ENCODE data around the gene PCK1. TPM values are rescaled to one million over a fixed set of nuclear protein-coding genes. Genes with fewer than 3 reads are reported as not detected.

Gene PCK1
- total and polyA plus RNA-seq, 2 of the 13 experiments (the other 11 are each of a cell fraction or from before 2014, with no cell fraction given) = 6.5 to 12.6 TPM

DNA sequence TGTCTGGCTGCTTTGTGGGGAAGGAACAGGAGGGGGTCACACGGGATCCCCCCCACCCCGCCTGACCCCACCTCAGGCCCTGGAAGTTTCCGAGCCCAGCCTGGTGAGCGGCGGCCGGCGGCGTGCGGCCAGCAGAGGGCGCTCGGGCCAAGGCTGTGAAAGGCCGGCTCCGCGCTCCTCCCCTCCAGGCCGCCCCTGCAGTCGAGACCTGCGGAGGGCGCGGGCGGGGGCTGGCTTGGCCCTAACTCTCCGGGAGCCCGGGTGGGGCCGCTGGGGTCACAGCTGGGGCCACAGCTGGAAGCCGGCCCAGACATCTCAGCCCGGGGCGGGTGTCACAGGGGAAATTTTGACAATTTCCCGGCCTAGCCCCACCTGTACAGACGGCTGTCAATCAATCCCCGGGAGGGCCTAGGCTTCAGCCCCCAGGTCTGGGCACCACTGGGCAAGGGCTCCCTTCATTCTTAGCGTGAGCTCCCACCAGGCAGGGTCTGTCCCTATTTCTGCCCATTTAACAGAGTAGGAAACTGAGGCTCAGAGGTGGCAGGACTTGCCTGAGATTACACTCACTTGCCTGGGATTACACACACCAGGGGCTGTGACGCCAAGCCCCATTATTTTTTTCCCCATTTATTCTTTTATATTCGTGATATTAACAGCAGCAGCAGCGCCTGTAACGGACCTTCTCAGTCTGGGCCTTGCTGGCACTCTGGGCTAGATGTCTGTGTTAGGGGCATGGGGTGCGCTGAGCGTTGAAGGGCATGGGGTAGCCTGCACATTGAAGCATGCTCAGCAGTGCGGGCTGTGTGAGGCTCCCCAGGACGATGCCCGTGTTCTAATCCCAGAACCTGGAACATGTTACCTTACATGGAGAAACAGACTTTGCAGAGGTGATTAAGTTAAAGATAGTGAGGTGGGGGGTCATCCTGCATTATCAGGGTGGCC is 36.4 kb downstream of the PCK1 start (continued):
- TF ChIP-seq ZKSCAN8 (CRISPR knock-in tag; IDR thresholded peaks at IDR 0.05; ENCODE audit: borderline replicate concordance) (no peak), XRCC5 (optimal IDR thresholded peaks at IDR 0.05; ENCODE audit: low read length) (peak; percentile 89), NR2F6 (IDR thresholded peaks at IDR 0.05) (no peak), NR2F6 (CRISPR knock-in tag; IDR thresholded peaks at IDR 0.05) (peak; percentile 35; the same call in 1 of the 2 replicates), HNRNPLL (IDR thresholded peaks at IDR 0.05; ENCODE audit: low read depth, low read length, poor library complexity, severe bottlenecking) (peak; percentile 52), ERF (CRISPR knock-in tag; IDR thresholded peaks at IDR 0.05) (0 out of 2 replicates have a peak, but pooled peaks have one; percentile 40), PHF8 (CRISPR knock-in tag; IDR thresholded peaks at IDR 0.05) (no peak), ZNF503 (CRISPR knock-in tag; IDR thresholded peaks at IDR 0.05) (peak; percentile 70; the same call in 1 of the 2 replicates), ZNF331 (CRISPR knock-in tag; IDR thresholded peaks at IDR 0.05) (peak; percentile 75; the same call in 1 of the 2 replicates), PREB (CRISPR knock-in tag; IDR thresholded peaks at IDR 0.05) (no peak), CBX5 (CRISPR knock-in tag; IDR thresholded peaks at IDR 0.05; ENCODE audit: borderline replicate concordance) (peak; percentile 57; the same call in 1 of the 2 replicates), BRCA1 (CRISPR knock-in tag; IDR thresholded peaks at IDR 0.05) (no peak), EEA1 (CRISPR knock-in tag; IDR thresholded peaks at IDR 0.05; ENCODE audit: borderline replicate concordance) (0 out of 2 replicates have a peak, but pooled peaks have one; percentile 42), KDM1A (CRISPR knock-in tag; IDR thresholded peaks at IDR 0.05) (0 out of 2 replicates have a peak, but pooled peaks have one; percentile 10), RNF2 (conservative IDR thresholded peaks at IDR 0.05; ENCODE audit: low read depth) (no peak), DPF2 (CRISPR knock-in tag; IDR thresholded peaks at IDR 0.05; ENCODE audit: borderline replicate concordance, low read depth) (no peak), MIER2 (CRISPR knock-in tag; IDR thresholded peaks at IDR 0.05) (no peak; the same call in 1 of the 2 replicates)
- TF ChIP-seq, protein P1, sequence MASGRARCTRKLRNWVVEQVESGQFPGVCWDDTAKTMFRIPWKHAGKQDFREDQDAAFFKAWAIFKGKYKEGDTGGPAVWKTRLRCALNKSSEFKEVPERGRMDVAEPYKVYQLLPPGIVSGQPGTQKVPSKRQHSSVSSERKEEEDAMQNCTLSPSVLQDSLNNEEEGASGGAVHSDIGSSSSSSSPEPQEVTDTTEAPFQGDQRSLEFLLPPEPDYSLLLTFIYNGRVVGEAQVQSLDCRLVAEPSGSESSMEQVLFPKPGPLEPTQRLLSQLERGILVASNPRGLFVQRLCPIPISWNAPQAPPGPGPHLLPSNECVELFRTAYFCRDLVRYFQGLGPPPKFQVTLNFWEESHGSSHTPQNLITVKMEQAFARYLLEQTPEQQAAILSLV (CRISPR knock-in tag; IDR thresholded peaks at IDR 0.05; ENCODE audit: borderline replicate concordance) = peak; percentile 82
- TF ChIP-seq, protein P2, sequence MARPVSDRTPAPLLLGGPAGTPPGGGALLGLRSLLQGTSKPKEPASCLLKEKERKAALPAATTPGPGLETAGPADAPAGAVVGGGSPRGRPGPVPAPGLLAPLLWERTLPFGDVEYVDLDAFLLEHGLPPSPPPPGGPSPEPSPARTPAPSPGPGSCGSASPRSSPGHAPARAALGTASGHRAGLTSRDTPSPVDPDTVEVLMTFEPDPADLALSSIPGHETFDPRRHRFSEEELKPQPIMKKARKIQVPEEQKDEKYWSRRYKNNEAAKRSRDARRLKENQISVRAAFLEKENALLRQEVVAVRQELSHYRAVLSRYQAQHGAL (CRISPR knock-in tag; IDR thresholded peaks at IDR 0.05; ENCODE audit: not compliant biosample characterization) = no peak
- TF ChIP-seq, protein P3, sequence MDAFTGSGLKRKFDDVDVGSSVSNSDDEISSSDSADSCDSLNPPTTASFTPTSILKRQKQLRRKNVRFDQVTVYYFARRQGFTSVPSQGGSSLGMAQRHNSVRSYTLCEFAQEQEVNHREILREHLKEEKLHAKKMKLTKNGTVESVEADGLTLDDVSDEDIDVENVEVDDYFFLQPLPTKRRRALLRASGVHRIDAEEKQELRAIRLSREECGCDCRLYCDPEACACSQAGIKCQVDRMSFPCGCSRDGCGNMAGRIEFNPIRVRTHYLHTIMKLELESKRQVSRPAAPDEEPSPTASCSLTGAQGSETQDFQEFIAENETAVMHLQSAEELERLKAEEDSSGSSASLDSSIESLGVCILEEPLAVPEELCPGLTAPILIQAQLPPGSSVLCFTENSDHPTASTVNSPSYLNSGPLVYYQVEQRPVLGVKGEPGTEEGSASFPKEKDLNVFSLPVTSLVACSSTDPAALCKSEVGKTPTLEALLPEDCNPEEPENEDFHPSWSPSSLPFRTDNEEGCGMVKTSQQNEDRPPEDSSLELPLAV (CRISPR knock-in tag; conservative IDR thresholded peaks at IDR 0.05; ENCODE audit: low read depth) = no peak
- TF ChIP-seq, protein P4, sequence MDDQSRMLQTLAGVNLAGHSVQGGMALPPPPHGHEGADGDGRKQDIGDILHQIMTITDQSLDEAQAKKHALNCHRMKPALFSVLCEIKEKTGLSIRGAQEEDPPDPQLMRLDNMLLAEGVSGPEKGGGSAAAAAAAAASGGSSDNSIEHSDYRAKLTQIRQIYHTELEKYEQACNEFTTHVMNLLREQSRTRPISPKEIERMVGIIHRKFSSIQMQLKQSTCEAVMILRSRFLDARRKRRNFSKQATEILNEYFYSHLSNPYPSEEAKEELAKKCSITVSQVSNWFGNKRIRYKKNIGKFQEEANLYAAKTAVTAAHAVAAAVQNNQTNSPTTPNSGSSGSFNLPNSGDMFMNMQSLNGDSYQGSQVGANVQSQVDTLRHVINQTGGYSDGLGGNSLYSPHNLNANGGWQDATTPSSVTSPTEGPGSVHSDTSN (CRISPR knock-in tag; IDR thresholded peaks at IDR 0.05; ENCODE audit: borderline replicate concordance) = 0 out of 2 replicates have a peak, but pooled peaks have one; percentile 54
